Breast epithelium (tissue), 3 donors: ENCODE data around the gene PROCA1.

ENCODE experiments used
- POLR2A ChIP-seq: fragments of 450-650 bp; IDR thresholded peaks from one replicate; pipeline ENCODE4 v1.6.1; 2016; ENCODE audit warnings: antibody characterized with exemption, mild to moderate bottlenecking, moderate library complexity
- TF ChIP-seq, protein P1 (sequence below), 3 donors: fragments of 450-650 bp; IDR thresholded peaks; one replicate each; pipeline ENCODE4 v1.5.1; 2016 to 2017; ENCODE audit warnings: antibody characterized with exemption in 3 of 3, mild to moderate bottlenecking in 3 of 3, moderate library complexity in 3 of 3

DNA sequence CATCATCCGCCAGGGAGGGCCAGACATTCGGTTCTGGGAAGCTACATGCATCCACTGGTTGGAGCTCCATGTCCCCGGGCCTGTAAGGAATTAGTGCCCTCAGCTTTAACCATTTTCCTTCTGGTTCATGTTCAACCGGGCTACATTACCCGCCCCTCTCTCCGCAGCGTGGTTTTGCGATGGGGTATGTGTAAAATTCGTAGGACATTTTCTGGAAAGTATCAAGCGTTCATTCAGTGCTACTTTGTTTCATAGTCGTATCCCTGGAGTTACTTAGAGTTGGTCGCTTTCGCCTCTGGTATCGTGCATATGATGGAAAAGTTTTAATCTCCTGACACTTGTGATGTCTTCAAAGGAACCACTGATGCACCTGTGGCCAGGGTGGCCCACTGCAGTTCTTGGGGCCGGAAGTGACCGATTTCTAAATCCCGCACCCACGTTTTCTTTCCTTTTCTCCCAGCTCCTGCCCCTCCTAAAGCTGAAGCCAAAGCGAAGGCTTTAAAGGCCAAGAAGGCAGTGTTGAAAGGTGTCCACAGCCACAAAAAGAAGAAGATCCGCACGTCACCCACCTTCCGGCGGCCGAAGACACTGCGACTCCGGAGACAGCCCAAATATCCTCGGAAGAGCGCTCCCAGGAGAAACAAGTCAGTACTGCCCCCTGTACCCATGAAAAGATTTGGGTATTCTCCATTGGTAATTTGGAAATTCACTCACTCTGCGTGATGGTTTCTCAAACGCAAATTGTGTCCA lies 8.7 kb upstream of the PROCA1 start:
- TF ChIP-seq, protein P1, sequence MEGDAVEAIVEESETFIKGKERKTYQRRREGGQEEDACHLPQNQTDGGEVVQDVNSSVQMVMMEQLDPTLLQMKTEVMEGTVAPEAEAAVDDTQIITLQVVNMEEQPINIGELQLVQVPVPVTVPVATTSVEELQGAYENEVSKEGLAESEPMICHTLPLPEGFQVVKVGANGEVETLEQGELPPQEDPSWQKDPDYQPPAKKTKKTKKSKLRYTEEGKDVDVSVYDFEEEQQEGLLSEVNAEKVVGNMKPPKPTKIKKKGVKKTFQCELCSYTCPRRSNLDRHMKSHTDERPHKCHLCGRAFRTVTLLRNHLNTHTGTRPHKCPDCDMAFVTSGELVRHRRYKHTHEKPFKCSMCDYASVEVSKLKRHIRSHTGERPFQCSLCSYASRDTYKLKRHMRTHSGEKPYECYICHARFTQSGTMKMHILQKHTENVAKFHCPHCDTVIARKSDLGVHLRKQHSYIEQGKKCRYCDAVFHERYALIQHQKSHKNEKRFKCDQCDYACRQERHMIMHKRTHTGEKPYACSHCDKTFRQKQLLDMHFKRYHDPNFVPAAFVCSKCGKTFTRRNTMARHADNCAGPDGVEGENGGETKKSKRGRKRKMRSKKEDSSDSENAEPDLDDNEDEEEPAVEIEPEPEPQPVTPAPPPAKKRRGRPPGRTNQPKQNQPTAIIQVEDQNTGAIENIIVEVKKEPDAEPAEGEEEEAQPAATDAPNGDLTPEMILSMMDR (IDR thresholded peaks at IDR 0.05) = no peak
- TF ChIP-seq POLR2A = no peak
